Tibial artery (tissue), 4 donors: ENCODE data around the gene SPTAN1.
"Not testable (repeated sequence)": the region's sequence is repeated elsewhere in the genome, so short reads cannot be mapped to it uniquely, and the experiment has no call there.

Source experiments
- DNase-seq, 2 donors: peaks; one replicate each; pipeline ENCODE4 v3.0.0-alpha.2; 2019
- H3K27ac ChIP-seq, 2 donors: fragments of 200-600 bp; sonication (generic) in 1 of 2; 1 replicate in 1 of 2; 2 replicates in 1 of 2; pipeline ENCODE4 v1.5.1; 2018 to 2019; ENCODE audit warnings: mild to moderate bottlenecking in 1 of 2
- H3K27me3 ChIP-seq, 2 donors: fragments of 200-600 bp; sonication (generic) in 1 of 2; one replicate each; pipeline versions ENCODE4 v1.5.1 to v1.6.0; 2016 to 2019
- H3K36me3 ChIP-seq, 3 donors: fragments of 200-600 bp; sonication (generic) in 2 of 3; one replicate each; pipeline ENCODE4 v1.5.1; 2016 to 2019; ENCODE audit warnings: mild to moderate bottlenecking in 2 of 3
- H3K4me1 ChIP-seq, 4 donors: fragments of 200-600 bp; sonication (generic) in 2 of 4; 1 replicate in 3 of 4; 2 replicates in 1 of 4; pipeline ENCODE4 v1.5.1; 2016 to 2019
- H3K4me3 ChIP-seq, 2 donors: fragments of 200-600 bp; sonication (generic) in 1 of 2; 1 replicate in 1 of 2; 2 replicates in 1 of 2; pipeline ENCODE4 v1.5.1; 2018 to 2019; ENCODE audit warnings: mild to moderate bottlenecking in 2 of 2
- H3K9me3 ChIP-seq, 3 donors: fragments of 200-600 bp; sonication (generic) in 1 of 3; one replicate each; pipeline ENCODE4 v1.5.1; 2016 to 2019
- intact Hi-C: fragments of 100-400 bp; cut with DNase I; formaldehyde crosslinking; loops from one replicate; pipeline ENCODE4 v1.15.0; 2023; ENCODE audit warnings: low total_unique reads
- TF ChIP-seq, protein P1 (sequence below), 2 experiments: fragments of 200-600 bp in 1 of 2; fragments of 450-650 bp in 1 of 2; IDR thresholded peaks; one replicate each; pipeline ENCODE4 v1.5.1; 2017 to 2019; ENCODE audit warnings: antibody characterized with exemption in 2 of 2, mild to moderate bottlenecking in 1 of 2, moderate library complexity in 1 of 2

SPTAN1 gene

GRCh38 chr9:128642675-128643245 is 90.4 kb downstream of the SPTAN1 start:
- Histone ChIP-seq H3K27ac (no peak overlapping the region), H3K4me1 (peaks cover 0 to 10% (median 4%) of the 10 kb centered on the region in 4 donors), H3K9me3 (no peaks in the 10 kb centered on the region), H3K4me3 (no peak overlapping the region), H3K27me3 (no peaks in the 10 kb centered on the region), H3K36me3 (peaks cover 0 to 16% (median 9%) of the 10 kb centered on the region in 3 donors)
- intact Hi-C loops, result no loop called here
- TF ChIP-seq, protein P1, sequence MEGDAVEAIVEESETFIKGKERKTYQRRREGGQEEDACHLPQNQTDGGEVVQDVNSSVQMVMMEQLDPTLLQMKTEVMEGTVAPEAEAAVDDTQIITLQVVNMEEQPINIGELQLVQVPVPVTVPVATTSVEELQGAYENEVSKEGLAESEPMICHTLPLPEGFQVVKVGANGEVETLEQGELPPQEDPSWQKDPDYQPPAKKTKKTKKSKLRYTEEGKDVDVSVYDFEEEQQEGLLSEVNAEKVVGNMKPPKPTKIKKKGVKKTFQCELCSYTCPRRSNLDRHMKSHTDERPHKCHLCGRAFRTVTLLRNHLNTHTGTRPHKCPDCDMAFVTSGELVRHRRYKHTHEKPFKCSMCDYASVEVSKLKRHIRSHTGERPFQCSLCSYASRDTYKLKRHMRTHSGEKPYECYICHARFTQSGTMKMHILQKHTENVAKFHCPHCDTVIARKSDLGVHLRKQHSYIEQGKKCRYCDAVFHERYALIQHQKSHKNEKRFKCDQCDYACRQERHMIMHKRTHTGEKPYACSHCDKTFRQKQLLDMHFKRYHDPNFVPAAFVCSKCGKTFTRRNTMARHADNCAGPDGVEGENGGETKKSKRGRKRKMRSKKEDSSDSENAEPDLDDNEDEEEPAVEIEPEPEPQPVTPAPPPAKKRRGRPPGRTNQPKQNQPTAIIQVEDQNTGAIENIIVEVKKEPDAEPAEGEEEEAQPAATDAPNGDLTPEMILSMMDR (IDR thresholded peaks at IDR 0.05), result no peak
- DNase-seq, result no peak

- Histone ChIP-seq H3K4me1 (peaks cover 0 to 8% (median 3%) of the 10 kb centered on the region in 4 donors), H3K36me3 (peaks cover 0 to 16% (median 9%) of the 10 kb centered on the region in 3 donors), H3K27ac (no peak overlapping the region), H3K4me3 (no peak overlapping the region), H3K9me3 (no peaks in the 10 kb centered on the region), H3K27me3 (no peaks in the 10 kb centered on the region)
- DNase-seq, result no peak
- intact Hi-C loops, result no loop called here
- TF ChIP-seq, protein P1 (IDR thresholded peaks at IDR 0.05), result no peak
Measured at GRCh38 chr9:128643519-128644300, 91.3 kb downstream of the SPTAN1 start.

DNA sequence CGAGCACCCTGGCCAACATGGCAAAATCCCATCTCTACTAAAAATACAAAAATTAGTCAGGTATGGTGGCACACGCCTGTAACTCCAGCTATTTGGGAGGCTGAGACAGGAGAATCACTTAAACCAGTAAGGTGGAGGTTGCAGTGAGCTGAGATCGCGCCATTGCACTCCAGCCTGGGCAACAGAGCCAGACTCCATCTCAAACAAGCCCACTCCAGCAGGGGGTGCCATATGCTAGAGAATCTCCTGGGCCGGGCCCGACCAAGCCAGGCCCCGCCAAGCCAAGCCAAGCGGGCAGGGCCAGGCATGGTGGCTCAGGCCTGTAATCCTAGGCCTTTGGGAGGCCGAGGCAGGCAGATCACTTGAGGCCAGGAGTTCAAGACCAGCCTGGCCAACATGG is 95.8 kb downstream of the SPTAN1 start:
- H3K4me1 ChIP-seq, intact Hi-C loops, H3K27me3 ChIP-seq, DNase-seq, H3K9me3 ChIP-seq, H3K36me3 ChIP-seq, H3K4me3 ChIP-seq, H3K27ac ChIP-seq: not testable (repeated sequence)
- TF ChIP-seq, protein P1 (IDR thresholded peaks at IDR 0.05), result peak in 1 of 2 experiments; percentile 19

DNA sequence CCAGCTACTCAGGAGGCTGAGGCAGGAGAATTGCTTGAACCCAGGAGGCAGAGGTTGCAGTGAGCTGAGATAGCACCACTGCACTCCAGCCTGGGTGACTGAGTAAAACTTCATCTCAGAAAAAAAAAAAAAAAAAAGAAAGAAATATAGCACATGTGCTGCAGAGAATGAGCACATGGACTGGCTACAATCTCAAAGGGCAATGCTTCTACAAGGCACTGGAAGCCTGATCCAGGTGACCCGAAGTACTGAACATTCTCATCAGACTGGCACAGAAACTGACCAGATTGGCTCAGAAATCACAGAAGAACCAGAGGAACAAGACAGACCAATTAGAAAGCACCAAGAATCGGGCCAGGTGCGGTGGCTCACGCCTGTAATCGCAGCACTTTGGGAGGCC is 99.4 kb downstream of the SPTAN1 start:
- Histone ChIP-seq H3K9me3 (no peaks in the 10 kb centered on the region), H3K36me3 (no peaks in the 10 kb centered on the region), H3K4me3 (no peak overlapping the region), H3K4me1 (peaks cover 0 to 7% (median 3%) of the 10 kb centered on the region in 4 donors), H3K27ac (no peak overlapping the region), H3K27me3 (no peaks in the 10 kb centered on the region)
- no peak for DNase-seq
- intact Hi-C loops, result no loop called here
- TF ChIP-seq, protein P1 (IDR thresholded peaks at IDR 0.05), result no peak

- H3K27ac ChIP-seq, result no peak overlapping the region
- intact Hi-C loops, result no loop called here
- TF ChIP-seq, protein P1 (IDR thresholded peaks at IDR 0.05), result no peak
- no peaks in the 10 kb centered on the region for H3K36me3 ChIP-seq
- H3K27me3 ChIP-seq, result no peaks in the 10 kb centered on the region
- no peak for DNase-seq
- H3K9me3 ChIP-seq, result no peaks in the 10 kb centered on the region
- no peak overlapping the region for H3K4me3 ChIP-seq
- H3K4me1 ChIP-seq, result peaks cover 0 to 10% (median 4%) of the 10 kb centered on the region in 4 donors
Measured at GRCh38 chr9:128653908-128654307, 101.5 kb downstream of the SPTAN1 start.
